Activated CD8-positive, alpha-beta memory T cell treated with anti-CD3 and anti-CD28 coated beads for 1 hour (primary cell): ENCODE measurements around the gene SLC39A11.
"Not testable (repeated sequence)": the region's sequence is repeated elsewhere in the genome, so short reads cannot be mapped to it uniquely, and the experiment has no call there.

Experiments used
- DNase-seq, 2 donors: peaks; one replicate each; pipeline ENCODE4 v3.0.0-alpha.2; 2020; ENCODE audit warnings: low read depth in 1 of 2; ENCODE audit errors: extremely low read depth in 1 of 2

Gene SLC39A11

DNA sequence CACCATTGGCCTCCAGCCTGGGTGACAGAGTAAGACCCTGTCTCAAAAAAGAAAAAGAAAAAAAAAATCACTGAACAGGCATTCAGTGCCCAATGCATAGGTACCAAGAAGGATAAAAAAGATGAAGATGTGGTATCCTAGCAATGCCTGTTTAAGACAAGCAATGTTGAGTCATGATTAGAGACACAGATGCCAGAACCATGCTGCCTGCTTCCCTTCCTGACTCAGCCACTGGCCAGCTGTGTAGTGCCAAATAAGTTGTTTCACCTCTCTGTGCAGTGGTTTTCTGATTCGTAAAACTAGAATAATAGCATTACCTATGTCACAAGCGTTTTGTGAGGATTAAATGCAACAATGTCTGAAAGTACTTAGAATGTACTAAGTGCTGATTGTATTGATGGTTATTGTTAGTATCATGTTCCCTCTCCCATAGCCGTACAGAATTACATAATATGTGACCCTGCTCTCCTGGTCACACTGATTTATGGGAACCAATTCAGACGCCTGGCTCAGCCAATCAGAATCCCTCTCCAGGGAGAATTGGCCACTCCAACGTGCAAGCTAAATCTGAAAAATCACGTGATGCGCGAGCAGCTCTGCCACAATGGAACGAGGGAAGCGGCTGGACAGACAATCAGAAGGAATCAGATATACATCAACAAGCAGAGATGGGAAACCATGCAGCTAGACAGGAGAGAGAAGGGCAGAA lies 241.9 kb downstream of the SLC39A11 start:
- no peak for DNase-seq

DNA sequence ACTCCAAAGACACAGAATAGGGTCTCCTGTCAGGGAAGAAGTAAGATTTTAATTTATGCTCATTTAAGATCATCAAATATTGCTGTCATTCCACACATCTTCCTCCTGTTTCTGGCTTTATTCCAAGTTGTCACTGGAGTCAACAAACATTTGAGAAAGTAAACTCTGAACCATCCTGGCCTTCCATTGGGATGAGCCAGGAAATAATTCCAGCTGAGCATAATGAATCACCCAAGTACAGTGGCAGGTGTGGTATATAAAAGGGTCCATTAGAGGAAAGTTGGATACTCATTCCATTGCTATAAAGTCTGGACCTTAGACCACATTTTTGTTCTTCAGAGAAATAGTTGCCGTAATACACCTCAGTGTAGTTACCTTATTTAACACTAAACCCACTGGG lies 246.1 kb downstream of the SLC39A11 start:
- no peak for DNase-seq

DNA sequence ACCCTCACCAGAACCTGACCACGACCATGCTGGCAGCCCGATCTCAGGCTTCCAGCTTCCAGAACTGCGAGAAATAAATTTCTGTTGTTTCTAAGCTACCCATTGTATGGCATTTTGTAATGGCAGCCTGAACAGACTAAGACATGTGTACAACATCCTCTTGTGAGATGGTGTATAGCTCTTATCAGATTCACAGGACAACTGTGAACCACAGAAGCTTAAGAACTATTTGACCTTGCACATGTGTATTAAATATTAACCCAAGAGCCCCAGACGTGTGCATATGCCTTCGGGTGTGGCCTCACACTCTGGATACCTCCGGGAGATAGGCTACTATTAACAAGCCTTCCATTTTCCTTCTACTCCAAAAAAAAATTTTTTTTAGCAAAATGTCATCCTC lies 248.9 kb downstream of the SLC39A11 start:
- DNase-seq, result no peak

DNA sequence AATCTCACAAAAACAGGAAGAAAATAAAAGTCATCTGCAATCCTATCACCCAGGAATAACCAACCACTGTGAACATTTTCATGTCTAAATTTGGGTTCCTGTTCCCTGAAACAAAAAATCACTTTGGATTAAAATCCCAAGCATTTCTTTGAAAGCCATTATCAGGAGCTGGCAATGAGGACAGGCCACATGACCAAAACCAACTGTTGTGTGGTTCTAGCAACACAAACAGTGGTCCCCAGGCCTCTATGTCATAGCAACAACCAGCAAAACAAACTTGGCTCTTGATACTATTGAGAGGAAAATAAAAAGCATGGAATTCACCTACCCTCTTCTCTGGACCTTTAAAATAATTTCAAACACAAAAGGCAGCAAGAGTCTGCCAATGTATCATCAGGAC lies 252.5 kb downstream of the SLC39A11 start:
- no peak for DNase-seq

DNA sequence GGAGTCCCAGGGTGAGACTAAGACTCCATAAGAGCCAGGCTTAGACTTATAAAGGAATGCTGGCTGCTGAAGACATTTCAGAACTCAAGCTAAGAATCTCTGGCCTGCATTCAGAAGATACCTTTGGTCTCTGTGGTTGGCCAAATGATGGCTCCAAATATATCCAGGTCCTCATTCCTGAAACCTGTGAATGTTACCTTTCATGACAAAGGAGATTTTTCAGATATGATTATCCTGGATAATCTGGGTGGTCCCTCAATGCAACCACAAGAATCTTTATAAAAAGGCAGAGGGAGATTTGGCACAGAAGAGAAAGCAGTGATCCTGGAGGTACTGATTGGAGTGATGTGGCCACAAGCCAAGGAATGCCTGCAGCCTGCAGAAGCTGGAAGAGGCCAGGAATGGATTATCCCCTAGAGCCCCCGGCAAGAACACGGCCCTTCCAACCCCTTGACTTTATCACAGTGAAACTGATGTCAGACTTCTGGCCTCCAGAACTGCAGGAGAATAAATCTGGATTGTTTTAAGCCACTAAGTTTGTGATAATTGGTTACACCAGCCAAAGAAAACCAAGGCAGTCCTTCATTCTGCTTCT lies 253.3 kb downstream of the SLC39A11 start:
- no peak for DNase-seq

DNA sequence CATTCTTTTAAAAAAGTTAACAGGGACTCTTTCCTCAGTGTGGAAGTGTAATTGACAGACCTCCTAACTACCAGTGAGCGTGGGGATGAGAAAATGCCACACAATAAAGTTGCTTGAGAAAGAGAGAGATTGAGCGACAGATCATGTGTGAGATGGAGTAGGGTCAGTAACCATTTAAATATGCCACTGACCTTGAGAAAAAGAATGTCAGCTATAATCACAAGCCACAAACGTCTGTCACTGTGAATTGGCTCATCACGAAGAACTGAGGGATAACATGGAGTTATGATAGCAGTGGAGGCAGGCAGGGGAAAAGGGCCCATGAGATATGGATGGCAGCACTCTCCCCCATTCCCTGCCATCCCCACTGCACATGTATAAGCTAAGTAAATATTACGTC lies 253.9 kb downstream of the SLC39A11 start:
- no peak for DNase-seq

DNA sequence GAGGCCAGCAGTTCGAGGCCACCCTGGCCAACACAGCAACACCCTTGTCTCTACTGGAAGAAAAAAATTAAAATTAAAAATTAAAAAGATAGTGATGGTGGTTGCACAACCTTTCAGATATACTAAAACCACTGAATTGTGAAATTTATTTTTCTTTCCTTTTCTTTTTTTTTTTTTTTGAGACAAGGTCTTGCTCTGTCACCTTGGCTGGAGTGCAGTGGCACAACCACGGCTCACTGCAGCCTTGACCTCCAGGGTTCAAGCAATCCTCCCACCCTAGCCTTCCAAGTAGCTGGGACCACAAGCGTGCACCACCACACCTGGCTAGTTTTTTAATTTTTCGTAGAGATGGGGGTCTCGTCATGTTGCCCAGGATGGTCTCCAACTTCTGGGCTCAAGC lies 254.4 kb downstream of the SLC39A11 start:
- DNase-seq, result no peak

DNA sequence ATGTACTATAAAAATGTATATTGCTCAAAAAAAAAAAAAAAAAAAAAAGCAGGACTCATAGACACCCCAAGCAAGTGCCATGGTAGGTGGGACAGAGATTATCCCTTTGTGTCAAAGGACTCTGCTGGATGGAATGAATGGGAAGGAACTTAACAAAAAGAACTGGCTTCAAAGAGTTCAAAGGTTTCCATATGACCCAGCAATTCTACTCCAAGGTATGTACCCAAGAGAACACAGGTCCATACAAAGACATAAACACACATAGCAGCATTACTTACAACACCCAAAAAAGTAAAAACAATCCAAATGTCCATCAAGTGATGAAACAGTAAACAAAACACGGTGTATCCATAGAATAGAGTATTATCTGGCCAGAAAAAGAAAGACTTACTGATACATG lies 255.2 kb downstream of the SLC39A11 start:
- no peak for DNase-seq

DNA sequence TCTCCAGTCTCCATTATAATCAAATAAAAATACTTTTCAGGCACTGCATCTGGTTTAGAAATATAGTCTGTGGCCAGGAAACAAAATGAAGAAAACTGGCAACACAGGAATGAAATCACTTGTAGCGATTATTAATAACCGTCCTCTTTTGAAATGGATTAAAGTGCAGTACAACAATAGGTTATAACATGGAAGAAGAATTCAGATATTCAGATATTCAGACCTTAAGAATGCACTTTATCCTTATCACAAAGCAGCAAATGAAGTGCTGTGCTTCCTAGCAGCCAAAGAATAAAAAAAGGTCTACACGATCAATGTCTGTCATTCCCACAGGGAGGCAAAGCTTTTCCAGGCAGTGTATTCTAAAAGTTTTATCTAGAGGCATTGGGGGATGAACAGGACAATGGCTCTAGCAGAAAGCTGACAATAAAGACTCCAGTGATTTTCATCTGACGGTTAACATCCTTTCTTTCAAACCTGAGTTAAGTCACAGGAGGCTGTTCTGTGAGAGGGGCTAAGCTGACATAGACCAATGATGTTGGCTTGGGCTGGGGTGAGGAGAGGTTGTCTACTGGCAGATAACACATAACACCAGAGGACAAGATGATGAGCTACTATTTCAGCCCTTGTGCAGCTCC lies 259.2 kb downstream of the SLC39A11 start:
- no peak for DNase-seq

DNA sequence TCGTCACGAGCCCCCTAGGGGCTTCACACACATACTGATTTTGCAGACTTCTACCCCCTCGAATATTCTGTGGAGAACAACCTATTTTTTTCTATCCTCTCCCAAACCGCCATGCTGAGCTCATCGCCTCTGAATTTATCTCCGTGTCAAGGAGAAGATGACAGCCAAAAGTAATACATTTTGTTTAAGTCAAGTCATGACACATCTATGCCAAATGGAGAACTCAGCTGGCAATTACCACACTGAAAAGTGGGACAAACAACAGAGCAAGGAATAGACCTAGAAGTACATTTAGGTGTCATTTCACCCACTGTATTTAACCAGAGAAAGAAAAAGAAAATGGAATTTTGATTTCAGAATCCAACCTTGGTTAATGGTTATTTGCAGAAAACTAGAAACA lies 260.2 kb downstream of the SLC39A11 start:
- no peak for DNase-seq

DNA sequence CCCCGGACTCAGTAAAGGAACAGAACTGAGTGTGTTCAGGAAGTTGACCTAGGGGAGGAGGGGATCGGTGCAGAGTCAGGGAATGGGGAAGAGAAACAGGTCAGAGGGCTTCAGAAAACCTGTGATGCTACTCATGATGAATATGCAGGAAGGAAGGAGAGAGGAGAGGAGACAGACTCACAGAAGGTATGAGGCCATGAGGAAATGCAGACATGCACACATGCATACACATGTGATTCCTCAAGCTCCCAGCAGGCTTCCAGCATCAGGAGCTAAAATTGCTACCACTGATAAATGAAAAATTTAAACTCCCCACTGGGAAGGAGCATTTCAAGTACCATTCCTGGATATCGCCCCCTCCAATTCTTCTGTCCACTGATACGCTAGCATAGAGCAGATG lies 262.6 kb downstream of the SLC39A11 start:
- no peak for DNase-seq

DNA sequence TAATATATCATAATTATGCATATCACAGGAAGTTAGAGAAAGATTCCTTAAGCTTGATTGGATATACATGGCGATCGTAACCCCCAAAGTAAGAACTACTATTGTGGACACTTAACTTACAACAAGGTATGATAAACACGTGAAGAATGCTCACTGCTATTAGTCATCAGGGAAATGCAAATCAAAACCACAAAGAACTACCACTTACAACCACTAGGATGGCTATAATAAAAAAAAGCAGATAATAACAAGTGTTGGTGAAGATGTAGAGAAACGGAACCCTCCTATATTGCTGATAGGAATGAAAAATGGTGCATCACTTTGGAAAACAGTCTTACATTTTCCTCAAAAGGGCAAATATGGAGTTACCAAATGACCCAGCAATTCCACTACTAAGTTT lies 265.9 kb downstream of the SLC39A11 start:
- no peak for DNase-seq

DNA sequence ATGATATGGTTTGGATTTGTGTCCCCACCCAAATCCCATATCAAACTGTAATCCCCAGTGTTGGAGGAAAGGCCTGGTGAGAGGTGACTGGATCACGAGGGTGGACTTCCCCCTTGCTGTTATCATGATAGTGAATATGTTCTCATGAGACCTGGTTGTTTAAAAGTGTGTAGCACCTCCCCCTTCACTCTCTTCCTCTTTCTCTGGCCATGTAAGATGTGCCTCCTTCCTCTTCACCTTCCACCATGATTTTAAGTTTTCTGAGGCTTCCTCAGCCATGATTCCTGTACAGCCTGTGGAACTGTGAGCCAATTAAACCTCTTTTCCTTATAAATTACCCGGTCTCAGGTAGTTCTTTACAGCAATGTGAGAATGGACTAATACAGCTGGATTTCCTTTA lies 266.4 kb downstream of the SLC39A11 start:
- not testable (repeated sequence) for DNase-seq

DNA sequence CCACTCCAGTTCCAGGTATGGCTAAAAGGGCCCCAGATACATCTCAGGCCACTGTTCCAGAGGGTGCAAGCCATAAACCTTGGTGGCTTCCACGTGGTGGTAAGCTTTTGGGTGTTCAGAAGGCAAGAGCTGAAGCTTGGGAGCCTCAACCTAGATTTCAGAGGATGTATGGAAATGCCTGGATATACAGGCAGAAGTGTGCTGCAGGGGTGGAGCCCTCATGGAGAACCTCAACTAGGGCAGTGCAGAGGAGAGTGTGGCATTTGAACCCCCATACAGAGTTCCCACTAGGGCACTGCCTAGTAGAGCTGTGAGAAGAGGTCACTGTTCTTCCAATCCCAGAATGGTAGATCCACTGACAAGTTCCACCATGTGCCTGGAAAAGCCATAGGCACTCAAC lies 267.3 kb downstream of the SLC39A11 start:
- no peak for DNase-seq

DNA sequence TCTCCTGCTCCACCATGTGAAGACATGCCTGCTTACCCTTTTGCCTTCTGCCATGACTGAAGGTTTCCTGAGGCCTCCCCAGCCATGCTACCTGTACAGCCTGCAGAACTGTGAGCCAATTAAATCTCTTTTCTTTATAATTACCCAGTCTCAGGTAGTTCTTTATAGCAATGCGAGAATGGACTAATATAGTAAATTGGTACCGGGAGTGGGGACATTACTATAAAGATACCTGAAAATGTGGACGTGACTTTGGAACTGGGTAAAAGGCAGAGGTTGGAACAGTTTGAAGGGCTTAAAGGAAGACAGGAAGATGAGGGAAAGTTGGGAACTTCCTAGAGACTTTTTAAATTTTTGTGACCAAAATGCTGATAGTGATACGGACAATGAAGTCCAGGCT lies 268.2 kb downstream of the SLC39A11 start:
- DNase-seq, result not testable (repeated sequence)

DNA sequence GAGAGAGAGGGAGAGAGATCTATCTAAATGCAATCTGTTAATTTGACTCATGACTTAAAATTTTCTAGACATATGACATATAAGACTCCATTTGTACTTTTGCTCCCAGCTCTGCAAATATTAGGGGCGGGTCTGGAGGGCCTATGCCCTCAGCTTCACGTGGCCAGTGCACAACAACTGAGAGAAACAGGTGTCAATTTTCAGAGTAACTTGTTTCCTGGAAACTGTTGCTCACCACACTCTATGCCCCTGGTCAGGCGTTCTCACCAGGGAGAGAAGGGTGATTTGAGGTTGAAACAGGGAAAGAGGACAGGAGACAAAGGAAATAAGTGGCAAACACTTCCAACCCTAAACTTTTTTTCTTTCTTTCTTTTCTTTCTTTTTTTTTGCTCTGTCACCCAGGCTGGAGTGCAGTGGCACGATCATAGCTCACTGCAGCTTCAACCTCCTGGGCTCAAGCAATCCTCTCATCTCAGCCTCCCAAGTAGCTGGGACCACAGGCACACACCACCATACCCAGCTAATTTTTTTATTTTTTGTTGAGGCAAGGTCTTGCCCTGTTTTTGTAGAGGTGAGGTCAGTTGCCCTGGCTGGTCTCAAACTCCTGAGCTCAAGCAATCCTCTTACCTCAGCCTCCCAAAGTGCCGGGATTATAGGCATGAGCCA lies 270.0 kb downstream of the SLC39A11 start:
- DNase-seq, result no peak

DNA sequence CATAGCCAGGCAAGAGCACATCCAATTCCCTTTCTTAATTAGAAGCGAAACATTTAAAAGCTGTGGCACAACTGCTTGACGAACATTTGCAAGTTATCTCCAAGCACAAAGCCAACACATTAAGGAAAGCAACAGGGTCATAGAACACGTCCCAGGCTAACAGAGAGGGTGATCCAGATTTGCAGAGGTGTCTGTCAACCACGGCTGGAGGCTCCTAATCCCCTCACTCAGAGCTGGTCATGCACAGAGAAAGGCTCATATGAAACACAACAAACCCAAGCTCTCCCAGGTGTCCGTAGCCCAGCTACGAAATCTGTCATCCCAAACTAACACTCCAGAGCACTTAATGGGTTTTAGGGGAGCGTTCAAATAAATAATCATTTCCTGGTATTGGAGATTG lies 276.1 kb downstream of the SLC39A11 start:
- no peak for DNase-seq

DNA sequence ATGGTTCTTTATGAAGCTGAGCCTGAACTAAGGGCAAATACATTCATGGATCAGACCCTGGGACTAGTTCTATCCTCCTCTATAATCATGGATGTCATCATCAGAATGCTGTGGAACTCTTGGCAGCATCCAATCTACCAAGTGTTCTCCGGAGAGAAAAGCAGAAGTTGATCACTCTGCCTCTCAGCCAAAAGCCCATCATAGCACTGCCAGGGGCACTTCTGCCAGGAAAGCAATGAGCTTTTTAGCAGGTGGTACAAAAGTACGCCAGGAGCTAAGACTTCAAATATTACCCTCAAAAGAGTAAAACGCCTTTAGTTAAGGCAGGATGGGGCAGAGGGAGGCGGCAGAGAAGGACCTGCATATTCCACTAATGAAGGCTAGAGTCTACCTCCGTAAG lies 279.0 kb downstream of the SLC39A11 start:
- DNase-seq, result no peak

DNA sequence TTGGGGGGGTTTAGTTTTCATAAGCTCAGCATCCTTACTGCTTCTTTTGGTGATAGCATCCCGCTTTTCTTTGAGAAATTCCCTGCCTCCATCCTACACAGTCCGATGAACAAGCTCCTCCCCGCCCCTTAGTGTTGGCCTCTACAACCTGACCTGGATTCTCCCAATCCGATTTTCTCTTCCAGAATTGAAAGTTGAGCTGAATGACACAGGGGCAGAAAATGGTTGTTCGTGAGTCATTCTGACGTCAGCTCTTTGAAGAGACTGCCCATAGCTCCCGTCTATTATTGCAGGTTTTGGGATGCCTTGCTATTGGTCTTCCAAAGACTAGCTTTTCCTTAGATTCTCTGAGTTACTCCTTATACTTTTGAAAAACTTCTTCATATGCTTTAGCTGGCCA lies 279.7 kb downstream of the SLC39A11 start:
- no peak for DNase-seq

DNA sequence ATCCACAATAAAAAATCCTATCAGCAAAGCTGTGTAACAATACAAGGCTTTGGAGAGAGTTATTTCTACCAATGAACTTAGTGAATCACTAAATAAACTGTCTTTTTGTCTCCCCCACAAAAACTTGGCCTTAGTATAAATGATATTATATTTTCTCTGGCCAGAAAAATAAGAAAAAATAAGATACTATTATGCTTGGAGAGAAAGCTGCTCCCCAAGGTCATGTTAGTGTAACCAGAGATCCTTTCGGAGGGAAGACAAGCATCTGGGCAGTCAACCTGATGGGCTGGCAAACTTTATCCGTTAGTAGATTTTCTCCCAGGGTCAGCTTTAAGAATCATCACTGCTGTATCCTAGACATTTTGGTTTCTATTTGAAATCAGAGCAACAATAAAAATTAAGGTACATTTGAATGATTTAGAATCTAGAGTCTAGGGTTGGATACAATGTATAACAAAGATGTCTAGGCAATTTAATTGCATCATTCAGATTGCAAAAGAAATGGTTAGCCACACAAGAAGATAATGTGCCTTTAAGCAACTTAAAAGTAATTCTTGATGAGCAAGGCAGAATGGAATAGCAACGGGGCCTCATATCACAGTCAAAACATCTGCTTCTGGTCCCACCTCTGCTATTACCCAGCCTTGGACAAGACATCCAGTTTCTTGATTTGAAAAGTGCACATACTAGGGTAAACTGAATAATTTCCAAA lies 280.4 kb downstream of the SLC39A11 start:
- DNase-seq, result no peak

DNA sequence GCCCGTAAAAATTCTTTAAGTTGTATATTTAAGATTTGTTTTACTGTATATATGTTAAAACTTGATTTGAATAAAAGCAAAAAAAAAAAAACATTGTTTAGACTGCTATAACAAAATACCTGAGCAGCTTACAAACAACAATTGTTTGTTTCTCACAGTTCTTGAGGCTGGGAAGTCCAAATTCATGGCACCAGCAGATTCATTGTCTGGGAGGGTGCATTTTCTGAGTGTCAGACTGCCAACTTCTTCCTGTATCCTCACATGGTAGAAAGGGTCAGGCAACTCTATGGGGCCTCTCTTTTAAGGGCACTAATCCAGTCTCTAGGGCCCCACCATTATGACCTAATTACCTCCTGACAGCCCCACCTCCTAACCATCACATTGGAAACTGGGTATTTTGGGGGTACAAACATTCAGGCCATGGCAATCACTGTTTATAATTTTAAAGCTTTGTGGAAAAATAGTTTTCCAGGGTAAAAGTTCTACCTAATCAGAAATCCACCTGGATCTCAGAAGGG lies 281.4 kb downstream of the SLC39A11 start:
- DNase-seq, result no peak
